Panc1 (cell line): ENCODE results near the gene XBP1. TPM values are rescaled to one million over a fixed set of nuclear protein-coding genes. Genes with fewer than 3 reads are reported as not detected.
"Not testable (repeated sequence)": the region's sequence is repeated elsewhere in the genome, so short reads cannot be mapped to it uniquely, and the experiment has no call there.

Experiments used
- ATAC-seq: fragments of 200-7000 bp; cut with Tn5 transposase; 2 replicates; pipeline ENCODE4 v1.9.1; 2020; ENCODE audit warnings: mild to moderate bottlenecking, moderate library complexity
- BruUV-seq: library from RNA; stranded (reverse); fragments of 400-500 nt; replicated peaks from 2 replicates; lab custom pipeline; 2021; lab: Mats Ljungman, UMichigan
- CTCF ChIA-PET: fragments of 300-600 bp; sonication (Branson Sonifier 250); formaldehyde crosslinking; loops from one replicate; lab custom pipeline; 2022; ENCODE audit warnings: antibody characterized with exemption; lab: Charles Lee
- POLR2A ChIA-PET: fragments of 300-600 bp; sonication (Branson Sonifier 250); formaldehyde crosslinking; loops from one replicate; lab custom pipeline; 2022; ENCODE audit warnings: antibody characterized with exemption; lab: Charles Lee
- DNase-seq: peaks from one replicate; pipeline ENCODE4 v3.0.0-alpha.2; 2010; ENCODE audit warnings: low read depth, low spot score
- H3K27ac ChIP-seq: 2 replicates; pipeline ENCODE4 v1.5.1; 2011; ENCODE audit warnings: mild to moderate bottlenecking, low read length, inconsistent platforms
- H3K27me3 ChIP-seq: fragments of 200-500 bp; sonication (Bioruptor generic); 2 replicates; pipeline ENCODE4 v1.6.0; 2014; ENCODE audit warnings: low read length, inconsistent platforms; ENCODE audit not compliant: control insufficient read depth, insufficient read depth
- H3K36me3 ChIP-seq: fragments of 200-500 bp; sonication (Bioruptor generic); 2 replicates; pipeline ENCODE4 v1.5.1; 2014; ENCODE audit warnings: inconsistent platforms, mild to moderate bottlenecking, low read length, moderate library complexity; ENCODE audit not compliant: control insufficient read depth, insufficient read depth
- H3K4me1 ChIP-seq: 2 replicates; pipeline ENCODE4 v1.5.1; 2011; ENCODE audit warnings: inconsistent platforms, mild to moderate bottlenecking, low read length, moderate library complexity; ENCODE audit not compliant: control insufficient read depth, insufficient read depth
- H3K4me3 ChIP-seq, 2 experiments: 2 replicates each; pipeline ENCODE4 v1.5.1; 2011 to 2012; ENCODE audit warnings: low read depth in 2 of 2, low read length in 2 of 2, mild to moderate bottlenecking in 2 of 2, inconsistent platforms in 1 of 2, moderate library complexity in 1 of 2
- H3K9me3 ChIP-seq: fragments of 200-500 bp; sonication (Bioruptor generic); 2 replicates; pipeline ENCODE4 v1.5.1; 2014; ENCODE audit warnings: low read depth, mild to moderate bottlenecking, inconsistent platforms, low read length, moderate library complexity; ENCODE audit not compliant: control insufficient read depth, insufficient read depth
- CTCF ChIP-seq: fragments of 450-650 bp; IDR thresholded peaks from 2 replicates; pipeline ENCODE4 v1.5.1; 2017; ENCODE audit warnings: mild to moderate bottlenecking
- POLR2AphosphoS5 ChIP-seq: IDR thresholded peaks from 2 replicates; pipeline ENCODE4 v1.6.1; 2012; ENCODE audit warnings: mild to moderate bottlenecking, low read depth, low read length, moderate library complexity
- REST ChIP-seq, 2 experiments: IDR thresholded peaks; 2 replicates each; pipeline ENCODE4 v1.6.1; 2011 to 2012; ENCODE audit warnings: low read depth in 2 of 2, control low read depth in 1 of 2, low read length in 1 of 2, mild to moderate bottlenecking in 1 of 2, moderate library complexity in 1 of 2; ENCODE audit not compliant: insufficient read depth in 1 of 2
- SIN3A ChIP-seq: IDR thresholded peaks from 2 replicates; pipeline ENCODE4 v1.6.1; 2012; ENCODE audit warnings: low read depth, mild to moderate bottlenecking, low read length, moderate library complexity, borderline replicate concordance; ENCODE audit not compliant: insufficient read depth
- TCF7L2 ChIP-seq: IDR thresholded peaks from 2 replicates; pipeline ENCODE4 v1.6.1; 2011; ENCODE audit warnings: mild to moderate bottlenecking, low read depth, low read length, inconsistent platforms
- in situ Hi-C: cut with HindIII; loops from 2 replicates; pipeline ENCODE4 v1.10.0; 2016; ENCODE audit warnings: low sequenced_read_pairs, low pct_unique_long_range_greater_than_20kb
- intact Hi-C: fragments of 100-400 bp; cut with micrococcal nuclease; formaldehyde crosslinking; loops from one replicate; pipeline ENCODE4 v1.10.0; 2022; ENCODE audit not compliant: unreplicated experiment
- total RNA-seq: library from RNA; stranded (reverse); gene quantifications from one replicate; pipeline ENCODE4 v1.2.1, GENCODE V29; 2021; ENCODE audit not compliant: unreplicated experiment

The XBP1 gene
- total RNA-seq, 1 experiment from 2014 or later: 48.8 TPM

- ChIA-PET POLR2A (no interaction called here), CTCF (no interaction called here)
- no peak for ATAC-seq
- in situ Hi-C loops (no loop called here), intact Hi-C loops (no loop called here)
- no peak for DNase-seq
- BruUV-seq: no TSS peak
- TF ChIP-seq REST (IDR thresholded peaks at IDR 0.05; ENCODE audit: insufficient read depth in 1 of 2, low read depth in 2 of 2, low read length in 1 of 2) (no peak), POLR2AphosphoS5 (no peak), CTCF (no peak), SIN3A (no peak), TCF7L2 (no peak)
- no peak overlapping the region for H3K4me3 ChIP-seq
- H3K4me1 ChIP-seq: no peaks in the 10 kb centered on the region
- no peaks in the 10 kb centered on the region for H3K27me3 ChIP-seq
- H3K9me3 ChIP-seq: no peaks in the 10 kb centered on the region
- no peaks in the 10 kb centered on the region for H3K36me3 ChIP-seq
- H3K27ac ChIP-seq: no peak overlapping the region
These were observed 10.6 kb upstream of the XBP1 start for GRCh38 chr22:28810821-28811491.

GRCh38 chr22:28808716-28809355 is 8.5 kb upstream of the XBP1 start:
- Histone ChIP-seq H3K4me3 (no peak overlapping the region), H3K9me3 (no peaks in the 10 kb centered on the region), H3K4me1 (no peaks in the 10 kb centered on the region), H3K36me3 (no peaks in the 10 kb centered on the region), H3K27ac (no peak overlapping the region), H3K27me3 (no peaks in the 10 kb centered on the region)
- CTCF ChIA-PET: no interaction called here
- no TSS peak for BruUV-seq
- DNase-seq: no peak
- no peak for ATAC-seq
- POLR2A ChIA-PET: no interaction called here
- in situ Hi-C loops (no loop called here), intact Hi-C loops (no loop called here)
- TF ChIP-seq CTCF (no peak), POLR2AphosphoS5 (no peak)

- H3K9me3 ChIP-seq, H3K27me3 ChIP-seq, H3K4me3 ChIP-seq, in situ Hi-C loops, DNase-seq, BruUV-seq, H3K4me1 ChIP-seq, intact Hi-C loops, H3K36me3 ChIP-seq, H3K27ac ChIP-seq, CTCF ChIA-PET, ATAC-seq, POLR2A ChIA-PET: not testable (repeated sequence)
These were observed 5.1 kb upstream of the XBP1 start for GRCh38 chr22:28805426-28805825.
